Suppressor macrophage treated with lipopolysaccharide for 1 hour (primary cell): ENCODE measurements around the gene GRSF1.
"Not testable (repeated sequence)": the region's sequence is repeated elsewhere in the genome, so short reads cannot be mapped to it uniquely, and the experiment has no call there.

Experiments used
- DNase-seq, 3 donors: peaks; one replicate each; pipeline ENCODE4 v3.0.0-alpha.2; 2020 to 2022

The GRSF1 gene

GRCh38 chr4:70831293-70831692 is 8.4 kb downstream of the GRSF1 start:
- no peak for DNase-seq

GRCh38 chr4:70830054-70830453 is 9.6 kb downstream of the GRSF1 start:
- peak in 1 of 3 donors; percentile 14 for DNase-seq

GRCh38 chr4:70829492-70829891 is 10.2 kb downstream of the GRSF1 start:
- DNase-seq: peak in 1 of 3 donors; percentile 6

GRCh38 chr4:70829015-70829414 is 10.7 kb downstream of the GRSF1 start:
- no peak for DNase-seq

GRCh38 chr4:70818921-70819320 is 20.8 kb downstream of the GRSF1 start:
- peak in 1 of 3 donors; percentile 10 for DNase-seq

GRCh38 chr4:70818173-70818855 is 21.4 kb downstream of the GRSF1 start:
- peak; percentile 21 to 38 (median 27) for DNase-seq

- DNase-seq: peak in 1 of 3 donors; percentile 3
Measured at GRCh38 chr4:70816894-70817293, 22.8 kb downstream of the GRSF1 start.

GRCh38 chr4:70815370-70815769 is 24.3 kb downstream of the GRSF1 start:
- DNase-seq: no peak

- peak in 2 of 3 donors; percentile 27 to 29 for DNase-seq
Measured at GRCh38 chr4:70808151-70808550, 31.5 kb downstream of the GRSF1 start.

GRCh38 chr4:70802928-70803580 is 36.6 kb downstream of the GRSF1 start:
- no peak for DNase-seq

- DNase-seq: no peak
Measured at GRCh38 chr4:70801265-70801809, 38.4 kb downstream of the GRSF1 start.

GRCh38 chr4:70793626-70794025 is 46.1 kb downstream of the GRSF1 start:
- no peak for DNase-seq

GRCh38 chr4:70788733-70789132 is 51.0 kb downstream of the GRSF1 start:
- DNase-seq: no peak

GRCh38 chr4:70787496-70787895 is 52.2 kb downstream of the GRSF1 start:
- DNase-seq: no peak

- DNase-seq: no peak
Measured at GRCh38 chr4:70783096-70783495, 56.6 kb downstream of the GRSF1 start.

- DNase-seq: peak; percentile 34 to 40 (median 37)
Measured at GRCh38 chr4:70778888-70779422, 60.7 kb downstream of the GRSF1 start.

- peak; percentile 11 to 63 (median 60) for DNase-seq
Measured at GRCh38 chr4:70772929-70773555, 66.6 kb downstream of the GRSF1 start.

- DNase-seq: not testable (repeated sequence)
Measured at GRCh38 chr4:70769396-70769795, 70.3 kb downstream of the GRSF1 start.

- DNase-seq: no peak
Measured at GRCh38 chr4:70768301-70768948, 71.3 kb downstream of the GRSF1 start.
